Progenitor cell of endocrine pancreas (in vitro differentiated cells): ENCODE measurements around the gene CACNG3. TPM values are rescaled to one million over a fixed set of nuclear protein-coding genes. Genes with fewer than 3 reads are reported as not detected.

ENCODE experiments used
- DNase-seq: peaks from one replicate; pipeline ENCODE4 v3.0.0; 2021; ENCODE audit warnings: low spot score; ENCODE audit not compliant: unreplicated experiment
- H3K27ac Mint-ChIP-seq: 2 replicates; pipeline ENCODE4 v1.8.0; 2021; ENCODE audit warnings: mild to moderate bottlenecking, moderate library complexity, mixed read lengths
- H3K27me3 Mint-ChIP-seq: 2 replicates; pipeline ENCODE4 v1.8.0; 2021; ENCODE audit warnings: mixed read lengths
- H3K36me3 Mint-ChIP-seq: 2 replicates; pipeline ENCODE4 v1.8.0; 2022; ENCODE audit warnings: mixed read lengths; ENCODE audit not compliant: insufficient read depth
- H3K4me1 Mint-ChIP-seq: 2 replicates; pipeline ENCODE4 v1.8.0; 2021; ENCODE audit warnings: low read depth, mixed read lengths
- H3K4me3 Mint-ChIP-seq: 2 replicates; pipeline ENCODE4 v1.8.0; 2021; ENCODE audit warnings: low read depth, mild to moderate bottlenecking, moderate library complexity, mixed read lengths
- H3K9me3 Mint-ChIP-seq: 2 replicates; pipeline ENCODE4 v1.8.0; 2021; ENCODE audit warnings: low read depth, mixed read lengths
- total RNA-seq: library from RNA; stranded (reverse); gene quantifications from 2 replicates; pipeline ENCODE4 v1.2.1, GENCODE V29; 2021
- TF ChIP-seq, protein P1 (sequence below): fragments of 200-600 bp; sonication (generic); IDR thresholded peaks from one replicate; pipeline ENCODE4 v1.5.0; 2021; ENCODE audit warnings: antibody characterized with exemption, mild to moderate bottlenecking; ENCODE audit not compliant: unreplicated experiment

Gene CACNG3
- total RNA-seq, 1 donor from 2014 or later, result not detected

GRCh38 chr16:24262816-24263215 is 6.7 kb downstream of the CACNG3 start:
- H3K4me1 Mint-ChIP-seq, result no peaks in the 10 kb centered on the region
- H3K4me3 Mint-ChIP-seq, result no peak overlapping the region
- peaks cover 37% of the 10 kb centered on the region for H3K27me3 Mint-ChIP-seq
- H3K27ac Mint-ChIP-seq, result no peak overlapping the region
- no peak for DNase-seq
- no peaks in the 10 kb centered on the region for H3K9me3 Mint-ChIP-seq
- TF ChIP-seq, protein P1, sequence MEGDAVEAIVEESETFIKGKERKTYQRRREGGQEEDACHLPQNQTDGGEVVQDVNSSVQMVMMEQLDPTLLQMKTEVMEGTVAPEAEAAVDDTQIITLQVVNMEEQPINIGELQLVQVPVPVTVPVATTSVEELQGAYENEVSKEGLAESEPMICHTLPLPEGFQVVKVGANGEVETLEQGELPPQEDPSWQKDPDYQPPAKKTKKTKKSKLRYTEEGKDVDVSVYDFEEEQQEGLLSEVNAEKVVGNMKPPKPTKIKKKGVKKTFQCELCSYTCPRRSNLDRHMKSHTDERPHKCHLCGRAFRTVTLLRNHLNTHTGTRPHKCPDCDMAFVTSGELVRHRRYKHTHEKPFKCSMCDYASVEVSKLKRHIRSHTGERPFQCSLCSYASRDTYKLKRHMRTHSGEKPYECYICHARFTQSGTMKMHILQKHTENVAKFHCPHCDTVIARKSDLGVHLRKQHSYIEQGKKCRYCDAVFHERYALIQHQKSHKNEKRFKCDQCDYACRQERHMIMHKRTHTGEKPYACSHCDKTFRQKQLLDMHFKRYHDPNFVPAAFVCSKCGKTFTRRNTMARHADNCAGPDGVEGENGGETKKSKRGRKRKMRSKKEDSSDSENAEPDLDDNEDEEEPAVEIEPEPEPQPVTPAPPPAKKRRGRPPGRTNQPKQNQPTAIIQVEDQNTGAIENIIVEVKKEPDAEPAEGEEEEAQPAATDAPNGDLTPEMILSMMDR, result no peak
- H3K36me3 Mint-ChIP-seq, result no peaks in the 10 kb centered on the region

- Mint-ChIP-seq H3K4me1 (no peaks in the 10 kb centered on the region), H3K27ac (no peak overlapping the region), H3K4me3 (no peak overlapping the region), H3K9me3 (no peaks in the 10 kb centered on the region), H3K27me3 (peaks cover 17% of the 10 kb centered on the region), H3K36me3 (no peaks in the 10 kb centered on the region)
- TF ChIP-seq, protein P1, result no peak
- no peak for DNase-seq
These were observed 14.7 kb downstream of the CACNG3 start for GRCh38 chr16:24270721-24271442.

DNA sequence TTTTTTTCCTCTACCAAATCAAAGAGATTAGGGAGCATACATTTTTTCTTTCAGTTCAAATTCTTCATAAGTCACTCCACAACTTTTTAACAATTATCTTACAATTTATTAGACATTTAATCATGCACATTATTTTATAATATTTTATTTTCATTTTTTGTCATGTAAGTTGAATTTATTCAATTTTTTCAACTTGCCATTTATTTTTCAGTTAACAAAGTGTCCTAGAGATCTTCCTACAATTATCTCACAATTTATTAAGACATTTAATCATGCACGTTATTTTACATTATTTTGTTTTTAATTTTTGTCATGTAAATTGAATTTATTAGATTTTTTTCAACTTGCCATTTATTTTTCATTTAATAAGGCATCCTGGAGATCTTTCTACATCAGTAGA is 16.2 kb downstream of the CACNG3 start:
- H3K36me3 Mint-ChIP-seq, result no peaks in the 10 kb centered on the region
- peaks cover 12% of the 10 kb centered on the region for H3K27me3 Mint-ChIP-seq
- no peak for DNase-seq
- TF ChIP-seq, protein P1, result no peak
- H3K27ac Mint-ChIP-seq, result no peak overlapping the region
- no peak overlapping the region for H3K4me3 Mint-ChIP-seq
- no peaks in the 10 kb centered on the region for H3K9me3 Mint-ChIP-seq
- H3K4me1 Mint-ChIP-seq, result no peaks in the 10 kb centered on the region

DNA sequence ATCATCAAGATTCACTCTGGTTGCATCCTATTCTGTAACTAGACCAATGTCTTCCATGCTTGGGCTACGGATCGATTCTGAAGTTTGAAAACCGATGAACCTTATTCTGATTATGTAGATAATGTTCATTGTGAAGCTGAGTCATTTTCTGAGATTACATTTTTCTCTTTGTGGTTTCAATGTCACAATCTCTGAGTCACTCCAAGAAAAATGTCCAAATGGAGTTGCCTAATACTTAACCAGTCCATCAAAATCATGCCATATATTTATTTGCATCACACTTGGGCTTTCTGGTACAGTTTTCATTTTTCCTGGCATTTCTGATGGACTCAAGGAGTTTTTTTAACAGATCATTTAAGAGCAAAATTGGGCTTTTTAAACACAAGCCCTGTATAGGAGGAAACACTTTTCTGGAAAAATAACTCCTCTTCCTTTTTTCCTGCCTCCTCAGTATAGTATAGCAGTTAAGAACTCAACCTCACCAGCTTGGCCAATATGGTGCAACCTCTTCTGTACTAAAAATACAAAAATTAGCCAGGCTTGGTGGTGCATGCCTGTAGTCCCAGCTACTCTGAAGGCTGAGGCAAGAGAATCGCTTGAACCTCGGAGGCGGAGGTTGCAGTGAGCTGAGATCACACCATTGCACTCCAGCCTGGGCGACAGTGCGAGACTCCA is 17.5 kb downstream of the CACNG3 start:
- Mint-ChIP-seq H3K9me3 (no peaks in the 10 kb centered on the region), H3K4me1 (no peaks in the 10 kb centered on the region), H3K27me3 (peaks cover 16% of the 10 kb centered on the region), H3K27ac (no peak overlapping the region), H3K4me3 (no peak overlapping the region), H3K36me3 (no peaks in the 10 kb centered on the region)
- TF ChIP-seq, protein P1, result no peak
- DNase-seq, result no peak

GRCh38 chr16:24275413-24275812 is 19.3 kb downstream of the CACNG3 start:
- no peaks in the 10 kb centered on the region for H3K9me3 Mint-ChIP-seq
- H3K27me3 Mint-ChIP-seq, result peaks cover 16% of the 10 kb centered on the region
- no peak for DNase-seq
- H3K4me3 Mint-ChIP-seq, result no peak overlapping the region
- TF ChIP-seq, protein P1, result no peak
- no peak overlapping the region for H3K27ac Mint-ChIP-seq
- no peaks in the 10 kb centered on the region for H3K4me1 Mint-ChIP-seq
- H3K36me3 Mint-ChIP-seq, result no peaks in the 10 kb centered on the region
